Measurements from ENCODE around the gene LRRTM4. TPM values are rescaled to one million over a fixed set of nuclear protein-coding genes. Genes with fewer than 3 reads are reported as not detected.
"Not testable (repeated sequence)": the region's sequence is repeated elsewhere in the genome, so short reads cannot be mapped to it uniquely, and the experiment has no call there.

The LRRTM4 gene
- total RNA-seq, 1 donor from 2014 or later = 0.55 TPM

DNA sequence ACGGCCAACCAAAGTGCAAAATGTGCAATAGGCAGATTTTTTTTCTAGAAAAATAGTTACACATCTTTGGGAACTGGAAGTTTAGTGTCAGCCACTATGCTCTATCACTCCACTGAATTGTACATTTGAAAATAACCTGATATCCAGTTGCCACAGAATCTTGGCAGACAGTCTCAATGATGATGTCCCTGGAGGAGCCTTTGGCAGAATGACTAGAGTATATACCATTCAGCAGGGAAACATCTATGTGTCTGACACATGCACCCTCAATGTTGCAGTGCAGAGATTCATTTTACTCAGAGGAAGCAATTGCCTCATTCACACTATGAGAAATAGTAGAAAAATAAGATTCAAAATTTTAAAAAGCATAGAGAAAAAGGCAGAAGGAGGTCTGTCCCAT lies 475.8 kb downstream of the LRRTM4 start:
- intact Hi-C loops (cut with micrococcal nuclease) = no loop called here
- Histone ChIP-seq H3K36me3 (no peaks in the 10 kb centered on the region), H3K27me3 (ENCODE audit: low read depth) (no peaks in the 10 kb centered on the region), H3K4me1 (no peaks in the 10 kb centered on the region), H3K9me3 (replicated peaks) (peaks cover 7% of the 10 kb centered on the region), H3K4me3 (no peak overlapping the region), H3K27ac (replicated peaks) (no peak overlapping the region)
- TF ChIP-seq CTCF (IDR thresholded peaks at IDR 0.05; ENCODE audit: borderline replicate concordance) = no peak
- no peak for DNase-seq

GRCh38 chr2:77045456-77045855 lies 476.7 kb downstream of the LRRTM4 start:
- H3K4me3 ChIP-seq; H3K9me3 ChIP-seq (replicated peaks); intact Hi-C loops (cut with micrococcal nuclease); H3K36me3 ChIP-seq; H3K27ac ChIP-seq (replicated peaks); DNase-seq; H3K4me1 ChIP-seq; H3K27me3 ChIP-seq (ENCODE audit: low read depth): not testable (repeated sequence)

GRCh38 chr2:77034445-77034844 lies 487.7 kb downstream of the LRRTM4 start:
- no peak for TF ChIP-seq CTCF (IDR thresholded peaks at IDR 0.05; ENCODE audit: borderline replicate concordance)
- H3K4me3 ChIP-seq = no peak overlapping the region
- H3K9me3 ChIP-seq (replicated peaks) = no peaks in the 10 kb centered on the region
- H3K4me1 ChIP-seq = no peaks in the 10 kb centered on the region
- no peaks in the 10 kb centered on the region for H3K27me3 ChIP-seq (ENCODE audit: low read depth)
- no peak overlapping the region for H3K27ac ChIP-seq (replicated peaks)
- DNase-seq = no peak
- H3K36me3 ChIP-seq = no peaks in the 10 kb centered on the region
- intact Hi-C loops (cut with micrococcal nuclease) = no loop called here

DNA sequence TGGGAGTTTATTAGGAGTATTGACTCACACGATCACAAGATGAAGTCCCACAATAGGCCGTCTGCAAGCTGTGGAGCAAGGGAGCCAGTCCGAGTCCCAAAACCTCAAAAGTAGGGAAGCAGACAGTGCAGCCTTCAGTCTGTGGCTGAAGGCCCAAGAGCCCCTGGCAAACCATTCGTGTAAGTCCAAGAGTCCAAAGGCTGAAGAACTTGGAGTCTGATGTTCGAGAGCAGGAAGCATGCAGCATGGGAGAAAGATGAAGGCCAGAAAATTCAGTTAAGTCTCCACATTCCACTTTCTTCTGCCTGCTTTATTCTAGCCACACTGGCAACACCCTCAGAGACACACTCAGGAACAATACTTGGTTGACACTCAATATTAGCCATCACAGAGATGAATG lies 492.9 kb downstream of the LRRTM4 start:
- H3K36me3 ChIP-seq; H3K4me3 ChIP-seq; DNase-seq; intact Hi-C loops (cut with micrococcal nuclease); H3K27me3 ChIP-seq (ENCODE audit: low read depth); H3K9me3 ChIP-seq (replicated peaks); H3K4me1 ChIP-seq; H3K27ac ChIP-seq (replicated peaks): not testable (repeated sequence)

GRCh38 chr2:77028032-77028600 lies 494.1 kb downstream of the LRRTM4 start:
- Histone ChIP-seq H3K4me3 (no peak overlapping the region), H3K36me3 (no peaks in the 10 kb centered on the region), H3K27ac (replicated peaks) (no peak overlapping the region), H3K4me1 (no peaks in the 10 kb centered on the region), H3K9me3 (replicated peaks) (peaks cover 2% of the 10 kb centered on the region), H3K27me3 (ENCODE audit: low read depth) (no peaks in the 10 kb centered on the region)
- TF ChIP-seq CTCF (IDR thresholded peaks at IDR 0.05; ENCODE audit: borderline replicate concordance) = no peak
- intact Hi-C loops (cut with micrococcal nuclease) = no loop called here
- DNase-seq = no peak

DNA sequence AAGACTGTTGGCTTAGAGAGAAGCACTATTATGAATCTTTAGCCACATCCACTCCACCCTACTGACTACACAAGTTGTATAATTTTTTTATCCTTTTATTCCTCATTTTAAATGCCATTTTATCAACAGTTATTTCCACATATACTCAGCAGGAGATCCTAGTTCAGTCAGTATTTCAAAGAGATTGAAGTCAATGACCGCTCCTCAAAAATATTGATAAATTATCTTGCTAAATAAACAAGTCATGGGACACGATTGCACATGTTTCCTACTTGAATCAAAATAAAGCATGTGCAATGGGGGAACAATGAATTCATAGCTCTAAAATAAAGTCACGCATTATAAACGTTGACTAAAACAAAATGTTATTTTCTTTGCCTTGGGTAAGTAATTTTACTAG lies 496.5 kb downstream of the LRRTM4 start:
- no peaks in the 10 kb centered on the region for H3K36me3 ChIP-seq
- H3K9me3 ChIP-seq (replicated peaks) = peaks cover 7% of the 10 kb centered on the region
- intact Hi-C loops (cut with micrococcal nuclease) = no loop called here
- H3K27me3 ChIP-seq (ENCODE audit: low read depth) = no peaks in the 10 kb centered on the region
- H3K4me3 ChIP-seq = no peak overlapping the region
- TF ChIP-seq CTCF (IDR thresholded peaks at IDR 0.05; ENCODE audit: borderline replicate concordance) = no peak
- H3K4me1 ChIP-seq = no peaks in the 10 kb centered on the region
- no peak overlapping the region for H3K27ac ChIP-seq (replicated peaks)
- no peak for DNase-seq

- Histone ChIP-seq H3K9me3 (replicated peaks) (peaks cover 7% of the 10 kb centered on the region), H3K27me3 (ENCODE audit: low read depth) (no peaks in the 10 kb centered on the region), H3K27ac (replicated peaks) (no peak overlapping the region), H3K36me3 (no peaks in the 10 kb centered on the region), H3K4me1 (no peaks in the 10 kb centered on the region), H3K4me3 (no peak overlapping the region)
- no peak for DNase-seq
- intact Hi-C loops (cut with micrococcal nuclease) = no loop called here
- no peak for TF ChIP-seq CTCF (IDR thresholded peaks at IDR 0.05; ENCODE audit: borderline replicate concordance)
Observed at GRCh38 chr2:77021161-77021560, 501.0 kb downstream of the LRRTM4 start.
